HTERT RPE-1 (cell line): ENCODE results near the gene ATP10A.
"Not testable (repeated sequence)": the region's sequence is repeated elsewhere in the genome, so short reads cannot be mapped to it uniquely, and the experiment has no call there.

Source experiments
- in situ Hi-C: fragments of 300-500 bp; cut with MboI; formaldehyde crosslinking; loops from 4 replicates; pipeline ENCODE4 v1.14.3; 2020; ENCODE audit warnings: low sequenced_read_pairs

The ATP10A gene

GRCh38 chr15:25776071-25776746 lies 86.9 kb downstream of the ATP10A start:
- in situ Hi-C loops: no loop called here

- in situ Hi-C loops: no loop called here
These were observed 87.7 kb downstream of the ATP10A start for GRCh38 chr15:25775317-25775912.

- in situ Hi-C loops: no loop called here
These were observed 88.3 kb downstream of the ATP10A start for GRCh38 chr15:25774871-25775270.

GRCh38 chr15:25773248-25773647 lies 89.9 kb downstream of the ATP10A start:
- in situ Hi-C loops: no loop called here

- in situ Hi-C loops: no loop called here
These were observed 90.6 kb downstream of the ATP10A start for GRCh38 chr15:25772500-25772899.

GRCh38 chr15:25771736-25772135 lies 91.4 kb downstream of the ATP10A start:
- in situ Hi-C loops: not testable (repeated sequence)

DNA sequence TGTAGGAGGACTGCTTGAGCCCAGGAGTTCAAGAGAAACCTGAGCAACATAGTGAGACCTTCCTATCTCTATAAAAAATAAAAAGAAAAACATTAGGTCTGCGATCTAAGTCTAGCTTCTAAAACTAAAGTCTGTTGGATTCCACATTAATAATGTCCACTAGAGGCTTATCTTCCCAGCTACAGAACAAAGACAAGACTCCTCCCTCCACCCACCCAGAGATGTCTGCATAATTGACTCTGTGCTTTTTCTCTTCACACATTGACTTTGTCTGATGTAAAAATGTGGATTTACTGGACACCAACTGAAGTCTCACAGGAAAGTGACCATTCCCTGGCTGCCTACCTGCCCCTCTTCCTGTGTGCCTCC lies 91.8 kb downstream of the ATP10A start:
- in situ Hi-C loops: no loop called here

DNA sequence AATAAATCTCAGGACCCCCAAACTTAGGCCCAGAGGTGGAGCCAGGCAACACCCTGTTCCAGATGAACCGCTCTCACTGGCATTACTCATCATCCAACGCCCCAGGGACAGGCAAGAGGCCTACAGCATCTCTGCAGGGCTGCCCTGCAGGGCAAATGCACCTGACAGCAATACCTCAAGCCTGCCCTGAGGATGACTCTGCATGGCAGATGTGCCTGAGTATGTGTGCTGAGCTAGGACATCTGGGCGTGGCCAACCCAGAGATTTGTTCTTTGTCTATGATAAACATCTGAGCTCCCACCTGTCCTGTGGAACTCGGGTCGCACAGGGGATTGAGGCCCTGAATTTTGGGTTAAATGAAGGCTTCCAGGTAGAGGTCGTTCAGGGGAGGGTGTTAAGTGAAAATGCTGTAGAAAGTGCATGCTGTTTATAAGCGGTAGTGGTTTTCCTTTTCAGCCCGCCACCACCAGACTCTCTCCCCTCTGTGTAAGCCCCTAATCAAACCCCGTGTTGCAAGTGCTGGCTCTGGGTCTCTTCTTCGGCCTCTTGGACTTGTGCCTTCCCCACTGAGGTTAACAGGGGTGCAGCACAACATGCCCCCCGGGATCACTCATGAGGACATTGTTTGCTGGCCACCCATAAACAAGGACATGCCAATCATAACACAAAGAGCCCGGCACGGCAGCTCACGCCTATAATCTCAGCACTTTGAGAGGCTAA lies 92.3 kb downstream of the ATP10A start:
- in situ Hi-C loops: no loop called here

- in situ Hi-C loops: no loop called here
These were observed 93.1 kb downstream of the ATP10A start for GRCh38 chr15:25770031-25770430.

DNA sequence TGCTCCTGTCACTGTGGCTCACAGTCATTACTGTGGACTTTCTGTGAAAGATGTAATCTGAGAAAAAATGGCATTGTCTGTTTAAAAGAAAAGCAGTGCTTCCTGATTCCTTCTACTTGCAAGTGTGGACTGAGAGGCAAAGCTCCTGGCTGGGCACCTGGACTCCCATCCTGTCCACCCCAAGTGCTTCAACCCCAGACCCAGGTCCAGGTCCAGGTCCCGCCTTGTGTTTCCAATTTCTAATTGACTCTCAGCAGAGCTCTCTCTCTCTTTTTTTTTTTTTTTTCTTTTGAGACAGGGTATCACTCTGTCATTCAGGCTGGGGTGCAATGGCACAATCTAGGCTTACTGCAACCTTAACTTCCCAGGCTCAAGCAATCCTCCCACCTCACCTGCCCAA lies 94.9 kb downstream of the ATP10A start:
- in situ Hi-C loops: no loop called here

DNA sequence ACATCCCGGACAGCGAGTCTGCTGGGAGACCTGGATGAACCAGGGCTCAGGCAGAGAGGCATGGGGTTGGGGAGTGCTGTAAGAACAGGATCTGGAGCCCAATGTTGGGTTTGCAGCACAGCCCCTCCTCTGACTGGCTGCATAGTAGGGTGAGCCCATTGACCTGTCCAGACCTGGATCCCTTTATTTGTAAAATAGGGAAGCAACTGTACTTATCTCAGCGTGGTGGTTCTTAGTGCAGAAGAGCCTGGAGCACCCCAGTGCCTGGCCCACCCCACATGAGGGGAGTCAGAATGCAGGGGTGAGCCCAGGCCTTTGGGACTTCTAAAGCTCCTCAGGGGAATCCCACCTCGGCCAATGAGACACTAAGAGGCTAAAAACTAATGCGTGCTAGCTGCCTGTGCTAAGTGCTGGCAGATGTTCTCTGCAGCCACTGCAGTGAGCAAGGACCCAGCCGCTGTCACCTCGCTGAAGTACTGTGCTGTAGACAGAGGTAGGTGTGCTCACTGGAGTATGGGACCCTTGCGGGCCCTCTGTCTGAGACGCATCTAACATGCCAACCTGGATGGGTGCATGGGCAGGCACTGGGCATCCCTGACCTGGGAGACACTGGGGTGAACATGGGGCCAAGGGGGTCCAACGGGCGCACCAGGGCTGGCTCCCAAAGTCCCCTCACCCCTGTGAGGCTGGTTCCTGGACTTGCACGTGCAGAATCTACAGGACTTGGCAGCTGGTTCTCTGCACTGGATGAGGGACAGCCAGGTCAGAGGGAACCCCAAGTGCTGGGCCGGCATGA lies 95.6 kb downstream of the ATP10A start:
- in situ Hi-C loops: no loop called here

DNA sequence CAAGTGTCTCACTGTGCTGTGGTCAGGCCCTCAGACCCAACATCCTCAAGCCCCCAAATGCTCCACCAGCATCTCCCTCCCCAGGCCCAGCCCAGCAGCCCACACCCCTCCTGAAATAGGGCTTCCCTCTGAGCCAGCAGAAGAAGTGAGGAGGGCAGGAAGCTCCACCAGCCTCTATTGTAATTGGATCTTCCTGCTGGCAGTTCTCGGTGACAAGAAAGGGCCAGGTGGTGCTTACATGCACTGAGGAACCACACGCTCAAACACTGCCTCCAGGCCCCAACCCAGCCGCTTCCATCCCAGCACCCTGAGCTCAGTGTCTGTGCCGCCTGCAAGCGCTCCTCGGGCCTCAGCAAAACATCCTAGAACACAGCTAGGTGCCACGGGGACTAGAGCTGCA lies 96.7 kb downstream of the ATP10A start:
- in situ Hi-C loops: no loop called here

- in situ Hi-C loops: no loop called here
These were observed 98.0 kb downstream of the ATP10A start for GRCh38 chr15:25764980-25765735.

GRCh38 chr15:25763954-25764353 lies 99.2 kb downstream of the ATP10A start:
- in situ Hi-C loops: no loop called here

DNA sequence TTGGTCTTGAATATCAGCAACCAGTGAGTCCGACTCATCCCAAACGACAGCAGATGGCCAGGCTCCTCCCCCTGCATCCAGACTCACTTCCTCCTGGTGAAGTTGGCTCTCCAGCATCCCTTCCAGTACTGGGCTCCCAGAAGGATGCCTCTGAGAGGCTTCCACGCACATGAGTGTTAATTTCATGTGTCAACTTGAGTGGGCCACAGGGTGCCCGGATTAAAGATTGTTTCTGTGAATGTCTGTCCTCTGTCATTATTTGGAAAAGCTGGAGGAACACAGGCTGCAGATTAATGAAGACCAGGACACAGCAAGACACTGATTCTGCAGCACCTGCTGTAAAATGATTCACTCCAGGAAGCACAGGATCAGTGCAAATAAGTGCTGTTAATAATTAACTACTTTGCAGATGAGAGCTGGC lies 99.8 kb downstream of the ATP10A start:
- in situ Hi-C loops: no loop called here

GRCh38 chr15:25761971-25762662 lies 101.0 kb downstream of the ATP10A start:
- in situ Hi-C loops: no loop called here

GRCh38 chr15:25759421-25759820 lies 103.7 kb downstream of the ATP10A start:
- in situ Hi-C loops: no loop called here

GRCh38 chr15:25758612-25759011 lies 104.5 kb downstream of the ATP10A start:
- in situ Hi-C loops: not testable (repeated sequence)

DNA sequence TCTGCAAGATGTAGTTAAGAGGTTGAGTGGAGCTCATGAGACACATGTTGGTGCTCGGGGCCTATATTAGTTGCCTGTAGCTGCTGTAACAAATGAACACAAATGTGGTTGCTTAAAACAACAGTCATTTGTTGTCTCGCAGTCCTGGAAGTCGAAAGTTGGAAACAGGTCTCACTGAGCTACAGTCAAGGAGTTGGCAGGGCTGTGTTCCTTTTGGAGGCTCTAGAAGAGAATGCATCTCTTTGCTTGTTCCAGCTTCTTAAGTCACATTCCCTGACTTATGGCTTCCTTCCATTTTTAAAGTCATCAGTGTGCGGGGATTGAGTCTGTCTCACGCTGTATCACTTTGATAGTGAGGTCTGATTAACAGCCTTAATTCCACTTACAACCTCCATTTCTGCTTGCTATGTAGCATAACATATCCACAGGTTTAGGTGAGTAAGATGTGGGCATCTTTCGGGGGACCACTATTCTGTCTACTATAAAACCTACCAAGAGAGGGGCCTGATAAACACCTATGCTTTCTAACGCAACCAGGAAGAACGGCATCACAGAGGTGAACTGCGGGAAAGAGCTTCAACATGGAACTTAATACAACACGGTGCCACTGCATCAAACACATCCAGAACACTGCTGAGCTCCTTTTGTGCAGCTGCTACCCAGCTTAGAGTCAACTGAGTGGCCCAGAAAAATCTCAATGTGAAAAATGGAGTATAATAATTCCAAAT lies 119.4 kb downstream of the ATP10A start:
- in situ Hi-C loops: no loop called here
